Colonic mucosa (tissue), 4 donors: ENCODE results near the gene SLC26A1. TPM values are rescaled to one million over a fixed set of nuclear protein-coding genes. Genes with fewer than 3 reads are reported as not detected.

Experiments
- DNase-seq: peaks from one replicate; pipeline ENCODE4 v3.0.0-alpha.2; 2020
- H3K27ac ChIP-seq: fragments of 200-600 bp; one replicate; pipeline ENCODE4 v1.8.0; 2021
- H3K27me3 ChIP-seq: fragments of 200-600 bp; one replicate; pipeline ENCODE4 v1.8.0; 2021
- H3K36me3 ChIP-seq: fragments of 200-600 bp; one replicate; pipeline ENCODE4 v1.8.0; 2021
- H3K4me1 ChIP-seq: fragments of 200-600 bp; one replicate; pipeline ENCODE4 v1.8.0; 2021; ENCODE audit warnings: mild to moderate bottlenecking
- H3K4me3 ChIP-seq: fragments of 200-600 bp; one replicate; pipeline ENCODE4 v1.8.0; 2021
- H3K9ac ChIP-seq, 2 donors: one replicate each; pipeline ENCODE4 v1.7.0; 2013; ENCODE audit warnings: control low read depth in 2 of 2, low read depth in 2 of 2, low read length in 2 of 2
- H3K9me3 ChIP-seq: fragments of 200-600 bp; one replicate; pipeline ENCODE4 v1.8.0; 2021
- CTCF ChIP-seq: fragments of 200-600 bp; IDR thresholded peaks from one replicate; pipeline ENCODE4 v1.8.0; 2022; ENCODE audit warnings: antibody characterized with exemption, mild to moderate bottlenecking
- intact Hi-C: fragments of 100-400 bp; cut with DNase I; formaldehyde crosslinking; loops from one replicate; pipeline ENCODE4 v1.14.1; 2022
- total RNA-seq, 2 donors: library from RNA; stranded (reverse); fragmentation: NEBNext Ultra II Directional in 1 of 2; extraction: Animal tissue kit (Norgen Biotek cat#: 25700) in 1 of 2; gene quantifications; one replicate each; pipeline ENCODE4 v1.2.1, GENCODE V29; 2021
- donor health status: healthy.
- donor health status: DM: no; HTN: no; CAD: no.
- donor health status: DM: no; HTN: no; CAD: no.

SLC26A1 gene
- total RNA-seq, 2 donors from 2014 or later: 0.77 to 3.8 TPM

- no peaks in the 10 kb centered on the region for H3K4me1 ChIP-seq
- DNase-seq: peak; percentile 4
- H3K9ac ChIP-seq: no peak overlapping the region
- no peaks in the 10 kb centered on the region for H3K36me3 ChIP-seq
- no peak for TF ChIP-seq CTCF
- H3K27ac ChIP-seq: no peak overlapping the region
- no peaks in the 10 kb centered on the region for H3K27me3 ChIP-seq
- no peak overlapping the region for H3K4me3 ChIP-seq
- H3K9me3 ChIP-seq: no peaks in the 10 kb centered on the region
- intact Hi-C loops: no loop called here
These were observed 42.8 kb downstream of the SLC26A1 start for GRCh38 chr4:950136-951020.

- intact Hi-C loops: no loop called here
- H3K9ac ChIP-seq: no peak overlapping the region
- H3K36me3 ChIP-seq: no peaks in the 10 kb centered on the region
- no peak for DNase-seq
- TF ChIP-seq CTCF: no peak
- H3K4me1 ChIP-seq: no peaks in the 10 kb centered on the region
- no peak overlapping the region for H3K27ac ChIP-seq
- no peaks in the 10 kb centered on the region for H3K27me3 ChIP-seq
- no peak overlapping the region for H3K4me3 ChIP-seq
- no peaks in the 10 kb centered on the region for H3K9me3 ChIP-seq
These were observed 43.5 kb downstream of the SLC26A1 start for GRCh38 chr4:949656-950055.

GRCh38 chr4:948936-949300 is 44.3 kb downstream of the SLC26A1 start:
- Histone ChIP-seq H3K9ac (no peak overlapping the region), H3K4me1 (no peaks in the 10 kb centered on the region), H3K27ac (no peak overlapping the region), H3K4me3 (no peak overlapping the region), H3K9me3 (no peaks in the 10 kb centered on the region), H3K36me3 (no peaks in the 10 kb centered on the region), H3K27me3 (no peaks in the 10 kb centered on the region)
- DNase-seq: no peak
- intact Hi-C loops: no loop called here
- TF ChIP-seq CTCF: no peak

- intact Hi-C loops: no loop called here
- Histone ChIP-seq H3K36me3 (no peaks in the 10 kb centered on the region), H3K9me3 (no peaks in the 10 kb centered on the region), H3K27me3 (no peaks in the 10 kb centered on the region), H3K9ac (no peak overlapping the region), H3K4me1 (no peaks in the 10 kb centered on the region), H3K4me3 (no peak overlapping the region), H3K27ac (no peak overlapping the region)
- DNase-seq: no peak
- TF ChIP-seq CTCF: no peak
These were observed 44.9 kb downstream of the SLC26A1 start for GRCh38 chr4:948101-948935.

GRCh38 chr4:947491-947971 is 45.7 kb downstream of the SLC26A1 start:
- Histone ChIP-seq H3K9ac (no peak overlapping the region), H3K9me3 (no peaks in the 10 kb centered on the region), H3K36me3 (no peaks in the 10 kb centered on the region), H3K4me3 (no peak overlapping the region), H3K27ac (no peak overlapping the region), H3K27me3 (no peaks in the 10 kb centered on the region), H3K4me1 (no peaks in the 10 kb centered on the region)
- no peak for DNase-seq
- TF ChIP-seq CTCF: no peak
- intact Hi-C loops: no loop called here
